GM18505 (cell line): ENCODE measurements around the gene SFXN2.

Experiments used
- ATAC-seq: cut with Tn5 transposase; IDR thresholded peaks from one replicate; pipeline ENCODE4 v1.9.1; 2021; ENCODE audit not compliant: unreplicated experiment
- POLR2A ChIP-seq: IDR thresholded peaks from 4 replicates; pipeline ENCODE4 v1.6.1; 2011; ENCODE audit warnings: borderline replicate concordance; ENCODE audit not compliant: insufficient read depth, insufficient read length; ENCODE audit errors: extremely low read depth

Gene SFXN2

GRCh38 chr10:102763037-102763607, 48.7 kb downstream of the SFXN2 start:
- TF ChIP-seq POLR2A: no peak
- no peak for ATAC-seq

GRCh38 chr10:102764470-102765161, 50.2 kb downstream of the SFXN2 start:
- TF ChIP-seq POLR2A: no peak
- ATAC-seq: no peak

- TF ChIP-seq POLR2A: no peak
- ATAC-seq: no peak
These were observed 50.9 kb downstream of the SFXN2 start for GRCh38 chr10:102765336-102765735.

- no peak for TF ChIP-seq POLR2A
- no peak for ATAC-seq
These were observed 53.2 kb downstream of the SFXN2 start for GRCh38 chr10:102767428-102768160.

- ATAC-seq: no peak
These were observed 55.1 kb downstream of the SFXN2 start for GRCh38 chr10:102769375-102770107.

GRCh38 chr10:102770108-102770482, 55.7 kb downstream of the SFXN2 start:
- TF ChIP-seq POLR2A: no peak

More at GRCh38 chr10:102769375-102770107, 55.1 kb downstream of the SFXN2 start:
- no peak for TF ChIP-seq POLR2A

GRCh38 chr10:102770792-102771191, 56.4 kb downstream of the SFXN2 start:
- TF ChIP-seq POLR2A: no peak
- ATAC-seq: no peak

More at GRCh38 chr10:102770108-102770482, 55.7 kb downstream of the SFXN2 start:
- no peak for ATAC-seq

- no peak for ATAC-seq
- no peak for TF ChIP-seq POLR2A
These were observed 58.9 kb downstream of the SFXN2 start for GRCh38 chr10:102773320-102773719.

GRCh38 chr10:102773986-102774385, 59.5 kb downstream of the SFXN2 start:
- TF ChIP-seq POLR2A: no peak
- no peak for ATAC-seq

- ATAC-seq: no peak
- TF ChIP-seq POLR2A: no peak
These were observed 60.9 kb downstream of the SFXN2 start for GRCh38 chr10:102775201-102775934.

GRCh38 chr10:102775935-102776669, 61.7 kb downstream of the SFXN2 start:
- TF ChIP-seq POLR2A: no peak
- no peak for ATAC-seq

GRCh38 chr10:102776779-102777456, 62.5 kb downstream of the SFXN2 start:
- TF ChIP-seq POLR2A: no peak
- no peak for ATAC-seq

- TF ChIP-seq POLR2A: no peak
- ATAC-seq: no peak
These were observed 63.4 kb downstream of the SFXN2 start for GRCh38 chr10:102777711-102778453.
